DND-41 (cell line): ENCODE data around the gene CEP112.

Experiments
- ATAC-seq: fragments of 200-7000 bp; cut with Tn5 transposase; 3 replicates; pipeline ENCODE4 v1.9.1; 2021; ENCODE audit warnings: low read depth; ENCODE audit not compliant: insufficient read depth
- DNase-seq: peaks from one replicate; pipeline ENCODE4 v3.0.0-alpha.2; 2020
- H2AFZ ChIP-seq: 2 replicates; pipeline ENCODE4 v1.6.0; 2012; ENCODE audit warnings: low read depth, low read length
- H3K27ac ChIP-seq: 2 replicates; pipeline ENCODE4 v1.5.1; 2012; ENCODE audit warnings: low read length, inconsistent platforms
- H3K27me3 ChIP-seq: fragments of 200-600 bp; sonication (generic); 2 replicates; pipeline ENCODE4 v1.6.0; 2012; ENCODE audit warnings: low read length, mild to moderate bottlenecking, inconsistent platforms; ENCODE audit not compliant: insufficient read depth, poor library complexity
- H3K36me3 ChIP-seq: 2 replicates; pipeline ENCODE4 v1.5.1; 2012; ENCODE audit warnings: low read length, inconsistent platforms; ENCODE audit not compliant: insufficient read depth
- H3K4me1 ChIP-seq: 2 replicates; pipeline ENCODE4 v1.5.1; 2012; ENCODE audit warnings: mild to moderate bottlenecking, low read length; ENCODE audit not compliant: insufficient read depth
- H3K4me2 ChIP-seq: 2 replicates; pipeline ENCODE4 v1.6.0; 2012; ENCODE audit warnings: mild to moderate bottlenecking, moderate library complexity, low read length, inconsistent platforms; ENCODE audit not compliant: insufficient read depth
- H3K4me3 ChIP-seq, 2 experiments: fragments of 200-600 bp in 1 of 2; shearing (Covaris generic) in 1 of 2; 2 replicates each; pipeline ENCODE4 v1.5.1; 2012 to 2016; ENCODE audit warnings: inconsistent platforms in 2 of 2, low read length in 2 of 2, mild to moderate bottlenecking in 2 of 2, low read depth in 1 of 2, moderate library complexity in 1 of 2
- H3K79me2 ChIP-seq: 2 replicates; pipeline ENCODE4 v1.6.0; 2012; ENCODE audit warnings: low read length, inconsistent platforms; ENCODE audit not compliant: insufficient read depth
- H3K9ac ChIP-seq: 2 replicates; pipeline ENCODE4 v1.6.0; 2012; ENCODE audit warnings: low read depth, mild to moderate bottlenecking, inconsistent platforms, low read length, moderate library complexity
- H3K9me3 ChIP-seq: 2 replicates; pipeline ENCODE4 v1.5.1; 2012; ENCODE audit warnings: low read length, moderate library complexity, mild to moderate bottlenecking, inconsistent platforms; ENCODE audit not compliant: insufficient read depth, severe bottlenecking
- H4K20me1 ChIP-seq: 2 replicates; pipeline ENCODE4 v1.6.0; 2012; ENCODE audit warnings: low read length; ENCODE audit not compliant: insufficient read depth
- EZH2 ChIP-seq: IDR thresholded peaks from 3 replicates; pipeline ENCODE4 v1.6.1; 2012; ENCODE audit warnings: borderline replicate concordance, low read depth, mild to moderate bottlenecking, moderate library complexity, low read length, inconsistent platforms; ENCODE audit not compliant: severe bottlenecking
- TF ChIP-seq, protein P1 (sequence below): IDR thresholded peaks from 2 replicates; pipeline ENCODE4 v1.5.1; 2012; ENCODE audit warnings: borderline replicate concordance, low read length, moderate library complexity, mild to moderate bottlenecking; ENCODE audit not compliant: poor library complexity, severe bottlenecking; ENCODE audit errors: extremely low read depth

CEP112 gene

GRCh38 chr17:65931246-65932149, 260.4 kb downstream of the CEP112 start:
- no peak for TF ChIP-seq EZH2
- Histone ChIP-seq H3K36me3 (no peaks in the 10 kb centered on the region), H3K79me2 (no peaks in the 10 kb centered on the region), H3K9ac (no peak overlapping the region), H3K4me1 (no peaks in the 10 kb centered on the region), H3K27ac (no peak overlapping the region), H3K4me2 (no peak overlapping the region), H3K4me3 (no peak overlapping the region), H4K20me1 (no peaks in the 10 kb centered on the region), H3K9me3 (peaks cover 3% of the 10 kb centered on the region), H3K27me3 (no peaks in the 10 kb centered on the region), H2AFZ (no peak overlapping the region)
- no peak for DNase-seq
- ATAC-seq = no peak

DNA sequence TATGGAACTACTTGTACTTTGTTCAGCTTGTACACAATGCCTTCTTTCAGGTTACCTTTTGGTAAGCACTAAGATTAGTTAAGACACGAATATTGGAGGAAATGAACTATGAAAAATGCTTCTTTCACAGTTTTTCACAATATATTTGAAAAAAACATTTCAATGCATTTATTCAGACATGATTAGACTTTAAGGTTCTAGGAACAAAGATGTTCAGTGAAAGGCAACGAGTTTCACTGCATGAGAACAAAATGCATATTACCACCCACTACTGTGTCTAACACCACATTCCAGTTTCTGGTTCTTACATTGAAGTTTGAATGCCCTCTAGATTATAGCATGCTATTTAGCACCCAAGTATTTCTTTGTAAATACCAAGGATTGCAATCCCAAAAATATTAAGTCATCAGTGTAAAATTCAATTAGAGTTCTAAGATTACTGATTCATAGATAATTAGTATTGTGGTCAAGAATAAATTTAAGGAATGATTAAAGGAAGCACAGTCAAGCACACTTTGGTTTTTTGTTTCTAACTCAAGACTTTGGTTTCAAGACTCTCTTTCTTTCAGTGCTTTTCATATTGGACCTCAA, 261.7 kb downstream of the CEP112 start:
- peaks cover 3% of the 10 kb centered on the region for H3K9me3 ChIP-seq
- no peak overlapping the region for H3K9ac ChIP-seq
- H3K27me3 ChIP-seq = no peaks in the 10 kb centered on the region
- no peaks in the 10 kb centered on the region for H4K20me1 ChIP-seq
- TF ChIP-seq, protein P1, sequence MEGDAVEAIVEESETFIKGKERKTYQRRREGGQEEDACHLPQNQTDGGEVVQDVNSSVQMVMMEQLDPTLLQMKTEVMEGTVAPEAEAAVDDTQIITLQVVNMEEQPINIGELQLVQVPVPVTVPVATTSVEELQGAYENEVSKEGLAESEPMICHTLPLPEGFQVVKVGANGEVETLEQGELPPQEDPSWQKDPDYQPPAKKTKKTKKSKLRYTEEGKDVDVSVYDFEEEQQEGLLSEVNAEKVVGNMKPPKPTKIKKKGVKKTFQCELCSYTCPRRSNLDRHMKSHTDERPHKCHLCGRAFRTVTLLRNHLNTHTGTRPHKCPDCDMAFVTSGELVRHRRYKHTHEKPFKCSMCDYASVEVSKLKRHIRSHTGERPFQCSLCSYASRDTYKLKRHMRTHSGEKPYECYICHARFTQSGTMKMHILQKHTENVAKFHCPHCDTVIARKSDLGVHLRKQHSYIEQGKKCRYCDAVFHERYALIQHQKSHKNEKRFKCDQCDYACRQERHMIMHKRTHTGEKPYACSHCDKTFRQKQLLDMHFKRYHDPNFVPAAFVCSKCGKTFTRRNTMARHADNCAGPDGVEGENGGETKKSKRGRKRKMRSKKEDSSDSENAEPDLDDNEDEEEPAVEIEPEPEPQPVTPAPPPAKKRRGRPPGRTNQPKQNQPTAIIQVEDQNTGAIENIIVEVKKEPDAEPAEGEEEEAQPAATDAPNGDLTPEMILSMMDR = no peak
- DNase-seq (no peak), ATAC-seq (no peak)
- H2AFZ ChIP-seq = no peak overlapping the region
- no peak overlapping the region for H3K27ac ChIP-seq
- H3K36me3 ChIP-seq = no peaks in the 10 kb centered on the region
- no peak overlapping the region for H3K4me2 ChIP-seq
- no peaks in the 10 kb centered on the region for H3K79me2 ChIP-seq
- no peaks in the 10 kb centered on the region for H3K4me1 ChIP-seq
- no peak overlapping the region for H3K4me3 ChIP-seq

DNA sequence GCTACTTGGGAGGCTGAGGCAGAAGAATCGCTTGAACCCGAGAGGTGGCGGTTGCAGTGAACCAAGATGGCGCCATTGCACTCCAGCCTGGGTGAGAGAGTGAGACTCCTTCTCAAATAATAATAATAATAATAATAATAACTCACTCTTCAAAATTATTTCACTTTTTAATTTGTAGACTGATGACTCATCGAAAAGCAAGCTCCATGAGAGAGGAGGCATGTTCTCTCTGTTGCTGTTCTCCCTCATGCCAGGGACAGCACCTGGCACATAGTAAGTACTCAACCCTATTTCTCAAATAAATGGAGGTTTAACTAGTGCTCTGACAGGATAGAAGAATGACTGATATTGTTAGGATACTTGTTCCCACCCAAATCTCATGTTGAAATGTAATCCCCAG, 265.3 kb downstream of the CEP112 start:
- no peaks in the 10 kb centered on the region for H3K36me3 ChIP-seq
- H4K20me1 ChIP-seq = no peaks in the 10 kb centered on the region
- no peak overlapping the region for H3K4me3 ChIP-seq
- no peaks in the 10 kb centered on the region for H3K4me1 ChIP-seq
- no peak for DNase-seq
- H3K9ac ChIP-seq = no peak overlapping the region
- no peaks in the 10 kb centered on the region for H3K79me2 ChIP-seq
- no peak overlapping the region for H3K27ac ChIP-seq
- H2AFZ ChIP-seq = no peak overlapping the region
- H3K9me3 ChIP-seq = no peaks in the 10 kb centered on the region
- TF ChIP-seq, protein P1 = no peak
- no peak for TF ChIP-seq EZH2
- no peak for ATAC-seq
- H3K27me3 ChIP-seq = no peaks in the 10 kb centered on the region
- H3K4me2 ChIP-seq = no peak overlapping the region

DNA sequence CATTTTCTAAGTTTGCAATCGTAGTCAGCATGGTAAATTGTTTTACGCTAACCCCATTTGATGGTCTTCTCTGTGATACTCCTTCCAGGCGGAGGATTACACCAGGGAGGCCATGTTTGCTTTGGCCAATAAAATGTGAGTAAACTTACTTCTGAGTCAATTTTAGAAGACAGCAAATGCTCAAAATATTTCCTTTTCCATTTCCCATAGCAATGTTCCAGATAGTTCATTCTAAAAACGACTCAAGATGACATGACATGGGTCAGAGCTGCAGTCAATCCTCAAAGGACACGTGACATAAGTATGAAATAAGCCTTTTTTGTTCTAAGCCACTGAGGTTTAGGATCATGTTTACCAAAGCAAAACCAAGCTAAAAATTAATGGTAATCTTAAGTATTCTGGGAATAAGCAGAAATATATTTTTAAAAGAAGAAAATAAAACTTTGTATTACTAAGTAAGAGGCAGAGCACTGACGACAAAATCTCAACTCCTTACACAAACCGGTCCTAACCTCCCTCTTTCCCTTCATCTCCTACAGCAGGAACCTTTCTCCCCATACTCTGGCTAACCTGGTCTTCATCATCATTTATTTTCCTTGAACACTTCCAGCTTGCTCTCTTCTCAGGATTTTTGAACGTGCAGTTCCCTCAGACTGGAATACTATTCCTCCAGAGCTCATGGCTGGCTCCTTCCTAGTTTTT, 266.2 kb downstream of the CEP112 start:
- Histone ChIP-seq H3K27me3 (no peaks in the 10 kb centered on the region), H2AFZ (no peak overlapping the region), H3K27ac (no peak overlapping the region), H3K9me3 (no peaks in the 10 kb centered on the region), H3K36me3 (no peaks in the 10 kb centered on the region), H3K4me3 (no peak overlapping the region), H3K9ac (no peak overlapping the region), H4K20me1 (no peaks in the 10 kb centered on the region), H3K4me2 (no peak overlapping the region), H3K4me1 (no peaks in the 10 kb centered on the region), H3K79me2 (no peaks in the 10 kb centered on the region)
- DNase-seq = no peak
- ATAC-seq = no peak
- TF ChIP-seq, protein P1 = no peak
- no peak for TF ChIP-seq EZH2
